ENCODE data around the gene TLR6.

DNA sequence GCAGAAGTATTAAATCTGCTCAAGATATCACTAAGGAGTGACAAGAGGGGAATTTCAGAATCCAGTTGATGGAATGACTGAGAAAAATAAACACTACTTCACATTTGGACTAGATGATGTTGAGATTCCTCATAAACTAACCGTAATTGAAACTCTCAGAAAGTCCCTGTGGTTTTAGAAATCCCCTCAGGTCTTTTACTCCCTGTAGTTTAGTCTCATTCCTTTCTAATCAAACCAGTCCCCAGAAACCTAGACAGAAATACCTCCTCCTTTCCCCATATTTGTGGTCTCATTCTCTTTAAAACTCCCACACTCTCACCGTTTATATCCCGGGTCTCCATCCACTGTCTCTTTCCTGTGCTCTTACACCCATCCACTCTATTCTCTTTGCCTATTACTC lies 37.0 kb downstream of the TLR6 start:
- TF ChIP-seq EZH2phosphoT487 (IDR thresholded peaks at IDR 0.05; ENCODE audit: borderline replicate concordance): no peak
- TF ChIP-seq, protein P1, sequence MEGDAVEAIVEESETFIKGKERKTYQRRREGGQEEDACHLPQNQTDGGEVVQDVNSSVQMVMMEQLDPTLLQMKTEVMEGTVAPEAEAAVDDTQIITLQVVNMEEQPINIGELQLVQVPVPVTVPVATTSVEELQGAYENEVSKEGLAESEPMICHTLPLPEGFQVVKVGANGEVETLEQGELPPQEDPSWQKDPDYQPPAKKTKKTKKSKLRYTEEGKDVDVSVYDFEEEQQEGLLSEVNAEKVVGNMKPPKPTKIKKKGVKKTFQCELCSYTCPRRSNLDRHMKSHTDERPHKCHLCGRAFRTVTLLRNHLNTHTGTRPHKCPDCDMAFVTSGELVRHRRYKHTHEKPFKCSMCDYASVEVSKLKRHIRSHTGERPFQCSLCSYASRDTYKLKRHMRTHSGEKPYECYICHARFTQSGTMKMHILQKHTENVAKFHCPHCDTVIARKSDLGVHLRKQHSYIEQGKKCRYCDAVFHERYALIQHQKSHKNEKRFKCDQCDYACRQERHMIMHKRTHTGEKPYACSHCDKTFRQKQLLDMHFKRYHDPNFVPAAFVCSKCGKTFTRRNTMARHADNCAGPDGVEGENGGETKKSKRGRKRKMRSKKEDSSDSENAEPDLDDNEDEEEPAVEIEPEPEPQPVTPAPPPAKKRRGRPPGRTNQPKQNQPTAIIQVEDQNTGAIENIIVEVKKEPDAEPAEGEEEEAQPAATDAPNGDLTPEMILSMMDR (conservative IDR thresholded peaks at IDR 0.05; ENCODE audit: low read length): no peak

All from Loucy (cell line).